HepG2 (cell line): ENCODE results near the gene STX7. TPM values are rescaled to one million over a fixed set of nuclear protein-coding genes. Genes with fewer than 3 reads are reported as not detected.

ENCODE experiments used
- ELF4 ChIP-seq: sonication (generic); formaldehyde crosslinking; IDR thresholded peaks from 2 replicates; pipeline ENCODE4 v1.5.0; 2020; ENCODE audit warnings: missing genetic modification reagents, mild to moderate bottlenecking, moderate library complexity, borderline replicate concordance
- FOXP1 ChIP-seq, 2 experiments: fragments of 450-650 bp in 1 of 2; IDR thresholded peaks; 2 replicates each; pipeline ENCODE4 v1.6.1; 2017 to 2018; ENCODE audit warnings: antibody characterized with exemption in 1 of 2
- MTF2 ChIP-seq: sonication (generic); formaldehyde crosslinking; IDR thresholded peaks from 2 replicates; pipeline ENCODE4 v1.5.0; 2020; ENCODE audit warnings: missing genetic modification reagents, borderline replicate concordance
- NR3C1 ChIP-seq: sonication (generic); formaldehyde crosslinking; IDR thresholded peaks from 2 replicates; pipeline ENCODE4 v1.4.0; 2020; ENCODE audit warnings: missing genetic modification reagents
- POLR2AphosphoS5 ChIP-seq: IDR thresholded peaks from 2 replicates; pipeline ENCODE4 v1.6.1; 2012; ENCODE audit warnings: low read depth, low read length
- ZKSCAN8 ChIP-seq: IDR thresholded peaks from 2 replicates; pipeline ENCODE4 v1.6.1; 2016; ENCODE audit warnings: borderline replicate concordance, missing genetic modification reagents, missing compliant biosample characterization
- ZNF329 ChIP-seq: sonication (generic); formaldehyde crosslinking; IDR thresholded peaks from 2 replicates; pipeline ENCODE4 v1.9.0; 2021; ENCODE audit warnings: low read depth, mild to moderate bottlenecking, missing genetic modification reagents
- ZNF367 ChIP-seq: sonication (generic); formaldehyde crosslinking; IDR thresholded peaks from 2 replicates; pipeline ENCODE4 v1.4.0; 2020; ENCODE audit warnings: missing genetic modification reagents, borderline replicate concordance
- ZNF678 ChIP-seq: sonication (generic); formaldehyde crosslinking; IDR thresholded peaks from 2 replicates; pipeline ENCODE4 v1.4.0; 2020; ENCODE audit warnings: mild to moderate bottlenecking, missing genetic modification reagents
- ZNF768 ChIP-seq: sonication (generic); formaldehyde crosslinking; IDR thresholded peaks from 2 replicates; pipeline ENCODE4 v1.4.0; 2020; ENCODE audit warnings: missing genetic modification reagents
- ZNF780A ChIP-seq: sonication (generic); formaldehyde crosslinking; IDR thresholded peaks from 2 replicates; pipeline ENCODE4 v1.8.0; 2022; ENCODE audit warnings: mild to moderate bottlenecking, missing genetic modification reagents, moderate library complexity
- polyA plus RNA-seq, 8 experiments: library from polyadenylated mRNA; depleted of rRNA in 3 of 8; stranded (reverse) in 7 of 8; unstranded in 1 of 8; fragments of >200 nt; fragmentation: Illumina TruSeq in 4 of 8; extraction: Trizol in 4 of 8; gene quantifications; 2 replicates each; pipeline versions ENCODE4 v1.2.1 to v1.2.3, GENCODE V29; 2011 to 2016; ENCODE audit warnings: low read depth in 4 of 8, missing spikeins in 1 of 8, mixed read lengths in 1 of 8; ENCODE audit not compliant: insufficient read depth in 1 of 8
- total RNA-seq, 5 experiments: library from RNA; depleted of rRNA; stranded (reverse); fragments of >200 nt; fragmentation: Illumina TruSeq; extraction: Trizol; gene quantifications; 2 replicates each; pipeline ENCODE4 v1.2.3, GENCODE V29; 2016; ENCODE audit warnings: low read depth in 1 of 5
- TF ChIP-seq, protein P1 (sequence below): sonication (generic); formaldehyde crosslinking; IDR thresholded peaks from 2 replicates; pipeline ENCODE4 v1.4.0; 2020; ENCODE audit warnings: missing genetic modification reagents, borderline replicate concordance
- TF ChIP-seq, protein P2 (sequence below): sonication (generic); formaldehyde crosslinking; IDR thresholded peaks from 2 replicates; pipeline ENCODE4 v1.5.1; 2020; ENCODE audit warnings: missing genetic modification reagents, mild to moderate bottlenecking, borderline replicate concordance
- TF ChIP-seq, protein P3 (sequence below): sonication (generic); formaldehyde crosslinking; IDR thresholded peaks from 2 replicates; pipeline ENCODE4 v1.8.0; 2022; ENCODE audit warnings: mild to moderate bottlenecking, missing genetic modification reagents
- TF ChIP-seq, protein P4 (sequence below): sonication (generic); formaldehyde crosslinking; IDR thresholded peaks from 2 replicates; pipeline ENCODE4 v1.4.0; 2020; ENCODE audit warnings: mild to moderate bottlenecking, missing genetic modification reagents, borderline replicate concordance

The STX7 gene
- total and polyA plus RNA-seq, 2 of the 13 experiments (the other 11 are each of a cell fraction or from before 2014, with no cell fraction given) = 28.0 to 34.7 TPM

DNA sequence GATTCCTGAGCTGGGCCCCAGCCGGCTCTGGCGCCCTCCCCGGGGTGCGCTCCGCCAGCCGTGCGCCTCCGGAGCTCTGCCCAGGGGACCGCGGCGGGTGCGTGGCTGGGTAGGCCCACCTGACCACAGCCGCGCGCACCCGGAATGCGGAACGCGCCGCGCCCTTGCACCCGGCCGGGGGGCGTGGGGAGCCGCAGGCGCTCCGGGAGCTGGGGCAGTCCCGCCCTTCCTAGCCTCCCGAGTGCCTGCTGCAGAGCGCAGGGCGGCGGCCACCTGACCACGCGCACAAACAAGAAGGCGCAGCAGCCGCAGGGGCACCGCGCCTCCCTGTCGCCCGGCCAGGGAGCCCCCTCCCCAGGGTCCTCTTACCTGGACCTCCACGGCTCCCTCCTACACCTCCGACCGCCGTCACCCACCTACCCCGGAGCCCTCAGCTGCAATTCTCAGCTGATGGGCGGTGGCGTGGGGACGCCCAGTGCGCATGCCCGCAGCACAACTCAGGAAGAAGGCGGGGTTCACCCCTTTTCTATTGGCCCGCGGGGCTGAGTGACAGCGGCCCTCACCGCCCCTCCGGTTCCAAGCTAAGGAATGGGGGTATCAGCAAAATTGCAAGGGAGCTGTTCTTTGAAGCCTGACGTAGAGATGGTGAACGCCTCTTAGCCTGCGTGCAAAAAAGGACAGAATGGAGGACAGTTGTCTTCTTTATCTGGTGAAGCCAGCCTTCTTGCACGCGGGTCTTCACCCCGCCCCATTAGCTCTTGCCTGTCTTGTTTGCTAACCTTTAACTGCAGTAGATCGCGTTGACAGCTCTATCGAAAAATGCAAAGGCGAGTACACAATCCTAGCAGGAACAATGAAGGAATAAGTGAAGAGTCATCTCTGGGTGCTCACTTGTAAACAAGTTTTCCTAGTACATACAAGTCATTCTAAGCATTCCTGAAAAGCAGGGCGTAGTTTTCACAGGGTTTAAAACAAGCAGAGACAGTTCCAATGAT lies at the start of gene STX7 (continued):
- TF ChIP-seq ZKSCAN8 (CRISPR knock-in tag) = peak; percentile 52; the same call in 1 of the 2 replicates
- TF ChIP-seq ZNF678 = peak; percentile 86; the same call in 1 of the 2 replicates
- TF ChIP-seq ZNF367 (CRISPR knock-in tag) = no peak; the same call in 1 of the 2 replicates
- no peak; the same call in 1 of the 2 replicates for TF ChIP-seq ZNF329 (CRISPR knock-in tag)
- TF ChIP-seq ELF4 (CRISPR knock-in tag) = peak; percentile 76; the same call in 1 of the 2 replicates
- TF ChIP-seq, protein P1, sequence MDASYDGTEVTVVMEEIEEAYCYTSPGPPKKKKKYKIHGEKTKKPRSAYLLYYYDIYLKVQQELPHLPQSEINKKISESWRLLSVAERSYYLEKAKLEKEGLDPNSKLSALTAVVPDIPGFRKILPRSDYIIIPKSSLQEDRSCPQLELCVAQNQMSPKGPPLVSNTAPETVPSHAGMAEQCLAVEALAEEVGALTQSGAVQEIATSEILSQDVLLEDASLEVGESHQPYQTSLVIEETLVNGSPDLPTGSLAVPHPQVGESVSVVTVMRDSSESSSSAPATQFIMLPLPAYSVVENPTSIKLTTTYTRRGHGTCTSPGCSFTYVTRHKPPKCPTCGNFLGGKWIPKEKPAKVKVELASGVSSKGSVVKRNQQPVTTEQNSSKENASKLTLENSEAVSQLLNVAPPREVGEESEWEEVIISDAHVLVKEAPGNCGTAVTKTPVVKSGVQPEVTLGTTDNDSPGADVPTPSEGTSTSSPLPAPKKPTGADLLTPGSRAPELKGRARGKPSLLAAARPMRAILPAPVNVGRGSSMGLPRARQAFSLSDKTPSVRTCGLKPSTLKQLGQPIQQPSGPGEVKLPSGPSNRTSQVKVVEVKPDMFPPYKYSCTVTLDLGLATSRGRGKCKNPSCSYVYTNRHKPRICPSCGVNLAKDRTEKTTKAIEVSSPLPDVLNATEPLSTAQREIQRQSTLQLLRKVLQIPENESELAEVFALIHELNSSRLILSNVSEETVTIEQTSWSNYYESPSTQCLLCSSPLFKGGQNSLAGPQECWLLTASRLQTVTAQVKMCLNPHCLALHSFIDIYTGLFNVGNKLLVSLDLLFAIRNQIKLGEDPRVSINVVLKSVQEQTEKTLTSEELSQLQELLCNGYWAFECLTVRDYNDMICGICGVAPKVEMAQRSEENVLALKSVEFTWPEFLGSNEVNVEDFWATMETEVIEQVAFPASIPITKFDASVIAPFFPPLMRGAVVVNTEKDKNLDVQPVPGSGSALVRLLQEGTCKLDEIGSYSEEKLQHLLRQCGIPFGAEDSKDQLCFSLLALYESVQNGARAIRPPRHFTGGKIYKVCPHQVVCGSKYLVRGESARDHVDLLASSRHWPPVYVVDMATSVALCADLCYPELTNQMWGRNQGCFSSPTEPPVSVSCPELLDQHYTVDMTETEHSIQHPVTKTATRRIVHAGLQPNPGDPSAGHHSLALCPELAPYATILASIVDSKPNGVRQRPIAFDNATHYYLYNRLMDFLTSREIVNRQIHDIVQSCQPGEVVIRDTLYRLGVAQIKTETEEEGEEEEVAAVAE = peak; percentile 73
- TF ChIP-seq MTF2 (CRISPR knock-in tag) = peak; percentile 87; the same call in 1 of the 2 replicates
- no peak for TF ChIP-seq ZNF780A
- no peak for TF ChIP-seq FOXP1 (IDR thresholded peaks at IDR 0.05)
- peak; percentile 27; the same call in 1 of the 2 replicates for TF ChIP-seq FOXP1 (CRISPR knock-in tag; IDR thresholded peaks at IDR 0.05)
- TF ChIP-seq NR3C1 (CRISPR knock-in tag) = no peak
- TF ChIP-seq, protein P2, sequence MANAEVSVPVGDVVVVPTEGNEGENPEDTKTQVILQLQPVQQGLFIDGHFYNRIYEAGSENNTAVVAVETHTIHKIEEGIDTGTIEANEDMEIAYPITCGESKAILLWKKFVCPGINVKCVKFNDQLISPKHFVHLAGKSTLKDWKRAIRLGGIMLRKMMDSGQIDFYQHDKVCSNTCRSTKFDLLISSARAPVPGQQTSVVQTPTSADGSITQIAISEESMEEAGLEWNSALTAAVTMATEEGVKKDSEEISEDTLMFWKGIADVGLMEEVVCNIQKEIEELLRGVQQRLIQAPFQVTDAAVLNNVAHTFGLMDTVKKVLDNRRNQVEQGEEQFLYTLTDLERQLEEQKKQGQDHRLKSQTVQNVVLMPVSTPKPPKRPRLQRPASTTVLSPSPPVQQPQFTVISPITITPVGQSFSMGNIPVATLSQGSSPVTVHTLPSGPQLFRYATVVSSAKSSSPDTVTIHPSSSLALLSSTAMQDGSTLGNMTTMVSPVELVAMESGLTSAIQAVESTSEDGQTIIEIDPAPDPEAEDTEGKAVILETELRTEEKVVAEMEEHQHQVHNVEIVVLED (CRISPR knock-in tag) = peak; percentile 67; the same call in 1 of the 2 replicates
- TF ChIP-seq, protein P3, sequence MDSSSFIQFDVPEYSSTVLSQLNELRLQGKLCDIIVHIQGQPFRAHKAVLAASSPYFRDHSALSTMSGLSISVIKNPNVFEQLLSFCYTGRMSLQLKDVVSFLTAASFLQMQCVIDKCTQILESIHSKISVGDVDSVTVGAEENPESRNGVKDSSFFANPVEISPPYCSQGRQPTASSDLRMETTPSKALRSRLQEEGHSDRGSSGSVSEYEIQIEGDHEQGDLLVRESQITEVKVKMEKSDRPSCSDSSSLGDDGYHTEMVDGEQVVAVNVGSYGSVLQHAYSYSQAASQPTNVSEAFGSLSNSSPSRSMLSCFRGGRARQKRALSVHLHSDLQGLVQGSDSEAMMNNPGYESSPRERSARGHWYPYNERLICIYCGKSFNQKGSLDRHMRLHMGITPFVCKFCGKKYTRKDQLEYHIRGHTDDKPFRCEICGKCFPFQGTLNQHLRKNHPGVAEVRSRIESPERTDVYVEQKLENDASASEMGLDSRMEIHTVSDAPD (CRISPR knock-in tag) = peak; percentile 63; the same call in 1 of the 2 replicates
- TF ChIP-seq, protein P4, sequence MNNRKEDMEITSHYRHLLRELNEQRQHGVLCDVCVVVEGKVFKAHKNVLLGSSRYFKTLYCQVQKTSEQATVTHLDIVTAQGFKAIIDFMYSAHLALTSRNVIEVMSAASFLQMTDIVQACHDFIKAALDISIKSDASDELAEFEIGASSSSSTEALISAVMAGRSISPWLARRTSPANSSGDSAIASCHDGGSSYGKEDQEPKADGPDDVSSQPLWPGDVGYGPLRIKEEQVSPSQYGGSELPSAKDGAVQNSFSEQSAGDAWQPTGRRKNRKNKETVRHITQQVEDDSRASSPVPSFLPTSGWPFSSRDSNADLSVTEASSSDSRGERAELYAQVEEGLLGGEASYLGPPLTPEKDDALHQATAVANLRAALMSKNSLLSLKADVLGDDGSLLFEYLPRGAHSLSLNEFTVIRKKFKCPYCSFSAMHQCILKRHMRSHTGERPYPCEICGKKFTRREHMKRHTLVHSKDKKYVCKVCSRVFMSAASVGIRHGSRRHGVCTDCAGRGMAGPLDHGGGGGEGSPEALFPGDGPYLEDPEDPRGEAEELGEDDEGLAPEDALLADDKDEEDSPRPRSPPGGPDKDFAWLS (CRISPR knock-in tag) = no peak
- TF ChIP-seq ZNF768 (CRISPR knock-in tag) = peak; percentile 81
- peak; percentile 88 for TF ChIP-seq POLR2AphosphoS5
